MCF 10A (cell line): Measurements from ENCODE around the gene ZNF337. TPM values are rescaled to one million over a fixed set of nuclear protein-coding genes. Genes with fewer than 3 reads are reported as not detected.
A peak's percentile ranks its signal among the peaks of the same experiment; 100 is the strongest.
"Not testable (repeated sequence)": the region's sequence is repeated elsewhere in the genome, so short reads cannot be mapped to it uniquely, and the experiment has no call there.

Experiments
- BruUV-seq: library from RNA; stranded (reverse); fragments of 400-500 nt; replicated peaks from 2 replicates; lab custom pipeline; 2021; lab: Mats Ljungman, UMichigan
- CTCF ChIA-PET: fragments of 300-600 bp; sonication (Branson Sonifier 250); formaldehyde crosslinking; extraction: SDS; loops from one replicate; lab custom pipeline; 2021; ENCODE audit warnings: antibody characterized with exemption, inconsistent platforms; lab: Yijun Ruan, JAX
- POLR2A ChIA-PET: fragments of 300-600, 350-650 bp; sonication (Branson Sonifier 250); formaldehyde crosslinking; extraction: SDS; loops from one replicate; lab custom pipeline; 2020; ENCODE audit warnings: antibody characterized with exemption, inconsistent platforms; lab: Yijun Ruan, JAX
- DNase-seq: peaks from one replicate; pipeline ENCODE4 v3.0.0-alpha.2; 2018; ENCODE audit not compliant: unreplicated experiment
- H3K27ac Mint-ChIP-seq: one replicate; pipeline ENCODE4 v1.8.0; 2022; ENCODE audit warnings: mild to moderate bottlenecking, low read depth, mixed read lengths; ENCODE audit not compliant: unreplicated experiment
- H3K27me3 Mint-ChIP-seq: one replicate; pipeline ENCODE4 v1.8.0; 2022; ENCODE audit warnings: mixed read lengths; ENCODE audit not compliant: insufficient read depth, unreplicated experiment
- H3K36me3 Mint-ChIP-seq: one replicate; pipeline ENCODE4 v1.8.0; 2022; ENCODE audit warnings: mild to moderate bottlenecking, moderate library complexity, mixed read lengths; ENCODE audit not compliant: insufficient read depth, unreplicated experiment
- H3K4me1 Mint-ChIP-seq: one replicate; pipeline ENCODE4 v1.8.0; 2022; ENCODE audit warnings: mixed read lengths; ENCODE audit not compliant: insufficient read depth, unreplicated experiment
- H3K4me3 Mint-ChIP-seq: one replicate; pipeline ENCODE4 v1.8.0; 2022; ENCODE audit warnings: mild to moderate bottlenecking, moderate library complexity, mixed read lengths; ENCODE audit not compliant: unreplicated experiment
- H3K9me3 Mint-ChIP-seq: one replicate; pipeline ENCODE4 v1.8.0; 2022; ENCODE audit warnings: mixed read lengths; ENCODE audit not compliant: unreplicated experiment
- intact Hi-C: fragments of 100-400 bp; cut with micrococcal nuclease; formaldehyde crosslinking; loops from 2 replicates; pipeline ENCODE4 v1.14.1; 2022
- total RNA-seq: library from RNA; stranded (reverse); gene quantifications from 2 replicates; pipeline ENCODE4 v1.2.3, GENCODE V29; 2022
- TF ChIP-seq, protein P1 (sequence below): fragments of 200-600 bp; IDR thresholded peaks from one replicate; pipeline ENCODE4 v1.8.0; 2022; ENCODE audit warnings: antibody characterized with exemption, mild to moderate bottlenecking; ENCODE audit not compliant: unreplicated experiment

ZNF337 gene
- total RNA-seq, 1 experiment from 2014 or later = 19.5 TPM

GRCh38 chr20:25644814-25645213 lies 51.8 kb downstream of the ZNF337 start:
- POLR2A ChIA-PET = interaction anchor here (0.6 kb wide), 1 partner anchor 29 kb away, joined by 3 read pairs; no protein-coding TSS in a partner anchor
- CTCF ChIA-PET = interaction anchor here (1.2 to 1.5 kb wide), 2 partner anchors 9 kb away, joined by 3 read pairs; no protein-coding TSS in a partner anchor
- TF ChIP-seq, protein P1, sequence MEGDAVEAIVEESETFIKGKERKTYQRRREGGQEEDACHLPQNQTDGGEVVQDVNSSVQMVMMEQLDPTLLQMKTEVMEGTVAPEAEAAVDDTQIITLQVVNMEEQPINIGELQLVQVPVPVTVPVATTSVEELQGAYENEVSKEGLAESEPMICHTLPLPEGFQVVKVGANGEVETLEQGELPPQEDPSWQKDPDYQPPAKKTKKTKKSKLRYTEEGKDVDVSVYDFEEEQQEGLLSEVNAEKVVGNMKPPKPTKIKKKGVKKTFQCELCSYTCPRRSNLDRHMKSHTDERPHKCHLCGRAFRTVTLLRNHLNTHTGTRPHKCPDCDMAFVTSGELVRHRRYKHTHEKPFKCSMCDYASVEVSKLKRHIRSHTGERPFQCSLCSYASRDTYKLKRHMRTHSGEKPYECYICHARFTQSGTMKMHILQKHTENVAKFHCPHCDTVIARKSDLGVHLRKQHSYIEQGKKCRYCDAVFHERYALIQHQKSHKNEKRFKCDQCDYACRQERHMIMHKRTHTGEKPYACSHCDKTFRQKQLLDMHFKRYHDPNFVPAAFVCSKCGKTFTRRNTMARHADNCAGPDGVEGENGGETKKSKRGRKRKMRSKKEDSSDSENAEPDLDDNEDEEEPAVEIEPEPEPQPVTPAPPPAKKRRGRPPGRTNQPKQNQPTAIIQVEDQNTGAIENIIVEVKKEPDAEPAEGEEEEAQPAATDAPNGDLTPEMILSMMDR = no peak
- no peaks in the 10 kb centered on the region for H3K4me1 Mint-ChIP-seq
- peaks cover 27% of the 10 kb centered on the region for H3K36me3 Mint-ChIP-seq
- peaks cover 7% of the 10 kb centered on the region for H3K9me3 Mint-ChIP-seq
- no peak overlapping the region for H3K4me3 Mint-ChIP-seq
- DNase-seq = no peak
- intact Hi-C loops = no loop called here
- no TSS peak for BruUV-seq
- no peak overlapping the region for H3K27ac Mint-ChIP-seq
- no peaks in the 10 kb centered on the region for H3K27me3 Mint-ChIP-seq

DNA sequence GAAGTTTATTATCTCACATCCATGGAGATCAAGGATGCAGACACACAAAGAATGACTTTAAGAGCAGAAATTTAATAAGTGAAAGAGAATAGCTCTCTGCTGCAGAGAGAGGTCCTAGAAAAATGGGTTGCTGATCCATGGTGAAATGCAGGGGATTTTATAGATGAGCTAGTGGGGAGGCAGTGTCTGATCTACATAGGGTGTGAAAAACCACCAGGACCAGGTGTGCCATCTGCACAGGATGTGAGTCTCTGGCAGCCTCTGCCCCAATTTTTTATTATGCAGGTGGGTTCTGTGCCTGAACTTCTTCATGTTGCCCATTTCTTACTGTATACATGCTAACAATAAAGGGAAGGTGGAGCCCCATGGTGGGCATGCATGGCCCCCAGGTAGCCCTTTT lies 52.9 kb downstream of the ZNF337 start:
- TF ChIP-seq, protein P1 = no peak
- no peak overlapping the region for H3K27ac Mint-ChIP-seq
- no peaks in the 10 kb centered on the region for H3K4me1 Mint-ChIP-seq
- no peaks in the 10 kb centered on the region for H3K27me3 Mint-ChIP-seq
- DNase-seq = no peak
- ChIA-PET POLR2A (no interaction called here), CTCF (interaction anchor here (0.7 to 1.5 kb wide), 5 partner anchors 8 to 713 kb away, joined by 3 to 5 read pairs (median 3); no protein-coding TSS in a partner anchor)
- intact Hi-C loops = no loop called here
- H3K36me3 Mint-ChIP-seq = peaks cover 25% of the 10 kb centered on the region
- peaks cover 7% of the 10 kb centered on the region for H3K9me3 Mint-ChIP-seq
- no peak overlapping the region for H3K4me3 Mint-ChIP-seq
- BruUV-seq = no TSS peak

GRCh38 chr20:25637247-25637646 lies 59.4 kb downstream of the ZNF337 start:
- TF ChIP-seq, protein P1 = no peak
- no peak overlapping the region for H3K4me3 Mint-ChIP-seq
- peaks cover 10% of the 10 kb centered on the region for H3K4me1 Mint-ChIP-seq
- CTCF ChIA-PET = interaction anchor here (0.5 to 1.2 kb wide), 2 partner anchors 15 kb away, joined by 3 to 4 read pairs; no protein-coding TSS in a partner anchor
- H3K9me3 Mint-ChIP-seq = no peaks in the 10 kb centered on the region
- POLR2A ChIA-PET = interaction anchor here (0.8 to 1.0 kb wide), 2 partner anchors 13 to 59 kb away, joined by 4 read pairs; partner anchors contain the start of gene ZNF337
- H3K27ac Mint-ChIP-seq = no peak overlapping the region
- intact Hi-C loops = no loop called here
- BruUV-seq = no TSS peak
- H3K36me3 Mint-ChIP-seq = peaks cover 38% of the 10 kb centered on the region
- no peaks in the 10 kb centered on the region for H3K27me3 Mint-ChIP-seq
- no peak for DNase-seq

DNA sequence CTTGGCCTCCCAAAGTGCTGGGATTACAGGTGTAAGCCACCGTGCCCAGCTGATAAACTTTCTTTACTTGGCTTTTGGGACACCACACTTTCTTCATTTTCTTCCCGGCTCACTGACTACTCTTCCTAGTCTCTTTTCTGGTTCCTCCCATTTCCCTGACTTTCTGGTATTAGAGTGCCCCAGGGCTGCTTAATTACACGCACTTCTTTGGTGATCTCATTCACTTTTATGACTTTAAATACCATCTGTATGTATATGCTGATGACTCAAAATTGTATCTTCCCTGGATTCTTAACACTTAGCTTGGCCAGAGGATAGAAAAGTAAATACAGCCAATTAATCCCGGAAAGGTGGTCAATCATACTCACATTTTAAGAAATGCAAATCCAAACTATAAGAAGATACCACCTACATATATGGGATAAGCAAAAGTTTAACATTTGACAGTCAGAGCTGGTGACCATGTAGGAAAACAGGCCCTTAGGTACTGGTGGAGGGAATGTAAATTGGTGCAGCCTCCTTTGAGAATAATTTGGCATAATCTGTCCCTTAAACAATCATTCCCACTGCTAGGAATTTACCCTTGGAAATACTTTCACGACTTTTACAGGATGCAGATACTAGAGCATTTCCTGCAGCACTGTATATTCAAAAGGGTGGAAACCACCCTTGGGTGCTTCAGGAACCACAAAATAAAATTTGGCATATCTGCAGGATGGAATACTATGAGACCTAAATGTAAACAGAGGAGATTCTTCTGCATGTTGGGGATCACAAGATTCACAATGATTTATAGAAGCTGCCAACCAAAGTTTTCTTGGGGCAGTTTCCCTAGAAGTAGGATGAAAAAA lies 63.5 kb downstream of the ZNF337 start:
- Mint-ChIP-seq H3K36me3 (peaks cover 33% of the 10 kb centered on the region), H3K4me3 (no peak overlapping the region), H3K4me1 (peaks cover 16% of the 10 kb centered on the region), H3K27ac (peak overlapping the region; percentile 2), H3K27me3 (no peaks in the 10 kb centered on the region), H3K9me3 (no peaks in the 10 kb centered on the region)
- CTCF ChIA-PET = interaction anchor here (0.8 to 1.2 kb wide), 2 partner anchors 14 to 41 kb away, joined by 3 read pairs; no protein-coding TSS in a partner anchor
- intact Hi-C loops = no loop called here
- DNase-seq = peak; percentile 47
- no TSS peak for BruUV-seq
- TF ChIP-seq, protein P1 = no peak
- POLR2A ChIA-PET = interaction anchor here (0.6 to 2.1 kb wide), 7 partner anchors 8 to 226 kb away, joined by 3 to 9 read pairs (median 5); partner anchors contain the start of genes GINS1 and ZNF337

DNA sequence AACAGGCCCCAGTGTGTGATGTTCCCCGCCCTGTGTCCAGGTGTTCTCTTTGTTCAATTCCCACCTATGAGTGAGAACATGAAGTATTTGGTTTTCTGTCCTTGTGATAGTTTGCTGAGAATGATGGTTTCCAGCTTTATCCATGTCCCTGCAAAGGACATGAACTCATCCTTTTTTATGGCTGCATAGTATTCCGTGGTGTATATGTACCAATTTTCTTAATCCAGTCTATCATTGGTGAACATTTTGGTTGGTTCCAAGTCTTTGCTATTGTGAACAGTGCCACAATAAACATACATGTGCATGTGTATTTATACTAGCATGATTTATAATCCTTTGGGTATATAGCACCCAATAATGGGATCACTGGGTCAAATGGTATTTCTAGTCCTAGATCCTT lies 66.0 kb downstream of the ZNF337 start:
- Mint-ChIP-seq H3K4me1 (peaks cover 16% of the 10 kb centered on the region), H3K36me3 (peaks cover 23% of the 10 kb centered on the region)
- H3K27me3 Mint-ChIP-seq, H3K4me3 Mint-ChIP-seq, DNase-seq, CTCF ChIA-PET, H3K27ac Mint-ChIP-seq, H3K9me3 Mint-ChIP-seq, BruUV-seq, intact Hi-C loops, POLR2A ChIA-PET: not testable (repeated sequence)
